K562 (cell line): ENCODE data around the gene RILP. TPM values are rescaled to one million over a fixed set of nuclear protein-coding genes. Genes with fewer than 3 reads are reported as not detected.

Experiments used
- BRCA1 ChIP-seq, 2 experiments: fragments of 450-650 bp in 1 of 2; sonication (generic) in 1 of 2; formaldehyde crosslinking in 1 of 2; IDR thresholded peaks; 2 replicates each; pipeline versions ENCODE4 v1.5.0 to v1.6.1; 2017 to 2020; ENCODE audit warnings: mild to moderate bottlenecking in 1 of 2, missing genetic modification reagents in 1 of 2
- DACH1 ChIP-seq: fragments of 450-650 bp; IDR thresholded peaks from 2 replicates; pipeline ENCODE4 v1.6.1; 2018; ENCODE audit not compliant: partially characterized antibody
- EGR1 ChIP-seq: fragments of 450-650 bp; conservative IDR thresholded peaks from 2 replicates; pipeline ENCODE4 v1.6.1; 2017; ENCODE audit warnings: mild to moderate bottlenecking
- HNRNPLL ChIP-seq: fragments of 200-400 bp; formaldehyde crosslinking; IDR thresholded peaks from 2 replicates; pipeline ENCODE4 v1.6.1; 2017; ENCODE audit warnings: low read length, low read depth, mild to moderate bottlenecking; ENCODE audit not compliant: poor library complexity, severe bottlenecking
- KDM1A ChIP-seq, 2 experiments: fragments of 450-650 bp; IDR thresholded peaks; 2 replicates each; pipeline ENCODE4 v1.6.1; 2016; ENCODE audit warnings: mild to moderate bottlenecking in 2 of 2
- MLLT1 ChIP-seq, 2 experiments: fragments of 450-650 bp; IDR thresholded peaks; 2 replicates each; pipeline ENCODE4 v1.6.1; 2016
- NR2F6 ChIP-seq: fragments of 450-650 bp; formaldehyde crosslinking; IDR thresholded peaks from 2 replicates; pipeline ENCODE4 v1.4.0; 2020; ENCODE audit warnings: mild to moderate bottlenecking
- PHF8 ChIP-seq: fragments of 200-600 bp; sonication (generic); IDR thresholded peaks from 2 replicates; pipeline ENCODE4 v1.6.1; 2012; ENCODE audit warnings: mixed run types, mild to moderate bottlenecking, inconsistent platforms, low read length, moderate library complexity, borderline replicate concordance
- POLR2G ChIP-seq: fragments of 200-400 bp; formaldehyde crosslinking; IDR thresholded peaks from 2 replicates; pipeline ENCODE4 v1.6.1; 2017; ENCODE audit warnings: low read depth, mild to moderate bottlenecking, antibody characterized with exemption, low read length, moderate library complexity
- PREB ChIP-seq: sonication (generic); formaldehyde crosslinking; IDR thresholded peaks from 2 replicates; pipeline ENCODE4 v1.8.1; 2023; ENCODE audit warnings: mild to moderate bottlenecking, missing genetic modification reagents
- PTRF ChIP-seq: fragments of 450-650 bp; IDR thresholded peaks from 2 replicates; pipeline ENCODE4 v1.6.1; 2016; ENCODE audit warnings: mild to moderate bottlenecking, missing genetic modification characterization, missing compliant biosample characterization
- RBFOX2 ChIP-seq: fragments of 200-400 bp; formaldehyde crosslinking; IDR thresholded peaks from 2 replicates; pipeline ENCODE4 v1.6.1; 2017; ENCODE audit warnings: low read depth, mild to moderate bottlenecking, low read length, moderate library complexity
- RHOXF2B ChIP-seq: fragments of 250-450 bp; sonication (Bioruptor Pico); conservative IDR thresholded peaks from 2 replicates; pipeline ENCODE4 v1.5.1; 2021
- SMARCC2 ChIP-seq: fragments of 450-650 bp; IDR thresholded peaks from 2 replicates; pipeline ENCODE4 v1.6.1; 2017; ENCODE audit warnings: antibody characterized with exemption, moderate library complexity, mild to moderate bottlenecking, low read depth
- SNIP1 ChIP-seq: fragments of 450-650 bp; IDR thresholded peaks from 2 replicates; pipeline ENCODE4 v1.7.1; 2017; ENCODE audit warnings: low read depth, mild to moderate bottlenecking
- SUPT5H ChIP-seq: fragments of 450-650 bp; IDR thresholded peaks from 2 replicates; pipeline ENCODE4 v1.6.1; 2016
- TCF3 ChIP-seq: sonication (generic); formaldehyde crosslinking; IDR thresholded peaks from 2 replicates; pipeline ENCODE4 v1.4.0; 2020; ENCODE audit warnings: mild to moderate bottlenecking, missing genetic modification reagents
- ZBTB26 ChIP-seq: fragments of 450-650 bp; formaldehyde crosslinking; IDR thresholded peaks from 2 replicates; pipeline ENCODE4 v1.4.0; 2022; ENCODE audit warnings: missing genetic modification characterization
- ZBTB8A ChIP-seq: fragments of 450-650 bp; IDR thresholded peaks from 2 replicates; pipeline ENCODE4 v1.6.1; 2018; ENCODE audit warnings: mild to moderate bottlenecking, moderate library complexity; ENCODE audit not compliant: partially characterized antibody
- ZNF121 ChIP-seq: sonication (generic); formaldehyde crosslinking; conservative IDR thresholded peaks from 2 replicates; pipeline ENCODE4 v1.8.0; 2022; ENCODE audit warnings: missing genetic modification reagents
- ZNF696 ChIP-seq: fragments of 250-450 bp; sonication (Bioruptor Pico); conservative IDR thresholded peaks from 2 replicates; pipeline ENCODE4 v1.4.0; 2020; ENCODE audit warnings: mild to moderate bottlenecking, moderate library complexity
- polyA plus RNA-seq, 8 experiments: library from polyadenylated mRNA; depleted of rRNA in 4 of 8; stranded (reverse) in 5 of 8; unstranded in 3 of 8; fragments of >200 nt; fragmentation: Nextera tagmentation in 2 of 8; fragmentation: Illumina TruSeq in 1 of 8; extraction: Ambion mirVana in 2 of 8; extraction: Trizol in 1 of 8; gene quantifications; 2 replicates each; pipeline versions ENCODE4 v1.2.1 to v1.2.3, GENCODE V29; 2011 to 2014; ENCODE audit warnings: inconsistent platforms in 1 of 8, missing spikeins in 1 of 8
- total RNA-seq, 7 experiments: library from RNA; depleted of rRNA in 6 of 7; stranded (reverse); fragments of >200 nt in 6 of 7; fragmentation: Illumina TruSeq in 2 of 7; extraction: Trizol in 2 of 7; gene quantifications; 2 replicates each; pipeline versions ENCODE4 v1.2.1 to v1.2.3, GENCODE V29; 2011 to 2021; ENCODE audit warnings: low replicate concordance in 1 of 7
- TF ChIP-seq, protein P1 (sequence below), 2 experiments: fragments of 450-650 bp; conservative IDR thresholded peaks; 2 replicates each; pipeline ENCODE4 v1.6.1; 2017; ENCODE audit warnings: mild to moderate bottlenecking in 2 of 2, moderate library complexity in 2 of 2

The RILP gene
- total and polyA plus RNA-seq, 9 of the 15 experiments (the other 6 are each of a cell fraction or from before 2014, with no cell fraction given), result 0.75 to 54.9 (median 27.8) TPM

DNA sequence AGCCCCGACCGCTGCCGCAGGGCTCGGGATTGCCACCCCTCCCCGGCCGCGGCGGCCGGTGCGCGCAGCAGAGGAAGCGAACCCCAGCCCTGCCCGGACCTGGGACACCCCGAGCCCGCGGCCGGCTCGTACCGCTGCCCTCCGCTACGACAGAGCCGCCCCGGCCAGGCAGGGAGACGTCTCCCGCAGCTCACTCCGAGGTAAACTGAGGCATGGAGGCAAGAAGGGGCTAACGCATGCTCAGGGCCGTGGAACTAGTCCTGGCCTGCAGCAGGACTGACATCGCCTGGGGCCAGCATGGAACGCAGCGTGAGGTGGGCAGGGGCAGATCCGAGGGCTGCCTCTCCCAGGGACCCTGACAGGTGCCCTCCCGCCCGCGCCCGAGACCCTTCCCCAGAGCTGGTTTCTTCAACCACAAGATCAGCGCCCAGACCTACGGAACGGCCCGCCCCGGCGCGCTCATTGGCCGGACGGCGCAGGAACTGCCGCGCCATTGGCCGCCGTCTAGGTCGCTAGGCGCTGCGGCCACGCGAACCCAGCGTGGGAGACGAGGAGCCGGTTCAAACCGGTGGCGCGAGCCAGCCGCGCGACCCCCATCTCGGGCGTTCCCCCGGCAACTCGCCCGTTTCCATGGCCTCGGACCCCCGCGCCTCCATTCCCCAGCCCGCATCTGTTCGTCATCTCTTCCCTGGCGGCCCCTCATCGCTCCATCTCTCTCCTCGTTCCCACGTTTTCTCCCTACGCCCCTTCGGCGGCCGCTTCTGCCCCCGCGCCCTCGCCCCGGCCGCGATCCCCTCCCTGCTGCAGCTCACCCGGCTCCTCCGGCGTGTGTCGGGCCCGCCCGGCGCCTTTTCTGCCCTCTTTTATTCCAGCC is 21.4 kb downstream of the RILP start, which contains the start of gene SLC43A2 (continued):
- peak; percentile 64; the same call in 1 of the 2 replicates for TF ChIP-seq PHF8
- peak; percentile 83; the same call in 1 of the 2 replicates for TF ChIP-seq POLR2G
- peak; percentile 10 for TF ChIP-seq HNRNPLL
- no peak for TF ChIP-seq BRCA1 (IDR thresholded peaks at IDR 0.05)
- no peak for TF ChIP-seq BRCA1 (CRISPR knock-in tag; IDR thresholded peaks at IDR 0.05)
- TF ChIP-seq SMARCC2, result no peak
- TF ChIP-seq NR2F6 (CRISPR knock-in tag), result no peak
- TF ChIP-seq RHOXF2B (CRISPR knock-in tag), result no peak
- no peak for TF ChIP-seq ZNF696 (CRISPR knock-in tag)
- TF ChIP-seq ZNF121 (CRISPR knock-in tag), result no peak
- no peak for TF ChIP-seq ZBTB8A
- no peak for TF ChIP-seq SNIP1
- TF ChIP-seq SUPT5H, result peak; percentile 75
- 0 out of 4 replicates have a peak, but pooled peaks of 1 of the 2 experiments have one; percentile 67 for TF ChIP-seq MLLT1 (IDR thresholded peaks at IDR 0.05)
- peak; percentile 85 for TF ChIP-seq RBFOX2
- peak; percentile 72 for TF ChIP-seq EGR1
- TF ChIP-seq KDM1A (IDR thresholded peaks at IDR 0.05), result peak in 1 of 2 experiments; percentile 53; a peak in 1 of 4 replicates
- TF ChIP-seq ZBTB26, result 0 out of 2 replicates have a peak, but pooled peaks have one; percentile 18
- no peak for TF ChIP-seq DACH1
- TF ChIP-seq, protein P1, sequence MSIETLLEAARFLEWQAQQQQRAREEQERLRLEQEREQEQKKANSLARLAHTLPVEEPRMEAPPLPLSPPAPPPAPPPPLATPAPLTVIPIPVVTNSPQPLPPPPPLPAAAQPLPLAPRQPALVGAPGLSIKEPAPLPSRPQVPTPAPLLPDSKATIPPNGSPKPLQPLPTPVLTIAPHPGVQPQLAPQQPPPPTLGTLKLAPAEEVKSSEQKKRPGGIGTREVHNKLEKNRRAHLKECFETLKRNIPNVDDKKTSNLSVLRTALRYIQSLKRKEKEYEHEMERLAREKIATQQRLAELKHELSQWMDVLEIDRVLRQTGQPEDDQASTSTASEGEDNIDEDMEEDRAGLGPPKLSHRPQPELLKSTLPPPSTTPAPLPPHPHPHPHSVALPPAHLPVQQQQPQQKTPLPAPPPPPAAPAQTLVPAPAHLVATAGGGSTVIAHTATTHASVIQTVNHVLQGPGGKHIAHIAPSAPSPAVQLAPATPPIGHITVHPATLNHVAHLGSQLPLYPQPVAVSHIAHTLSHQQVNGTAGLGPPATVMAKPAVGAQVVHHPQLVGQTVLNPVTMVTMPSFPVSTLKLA (conservative IDR thresholded peaks at IDR 0.05), result peak; percentile 78 to 86
- 0 out of 2 replicates have a peak, but pooled peaks have one; percentile 12 for TF ChIP-seq TCF3
- no peak for TF ChIP-seq PTRF (tag)
- no peak; the same call in 1 of the 2 replicates for TF ChIP-seq PREB (CRISPR knock-in tag)
